Measurements from ENCODE around the gene ZNF462.

GRCh38 chr9:106862821-106863720 is at the start of gene ZNF462:
- no peak for TF ChIP-seq ZNF34 (CRISPR knock-in tag; IDR thresholded peaks at IDR 0.05; ENCODE audit: borderline replicate concordance)
- TF ChIP-seq STAT6 (CRISPR knock-in tag; IDR thresholded peaks at IDR 0.05; ENCODE audit: borderline replicate concordance) = no peak
- no peak for TF ChIP-seq POLR2AphosphoS5 (IDR thresholded peaks at IDR 0.05; ENCODE audit: low read depth, low read length)
- no peak for TF ChIP-seq EP300 (IDR thresholded peaks at IDR 0.05; ENCODE audit: low read depth in 2 of 2, low read length in 2 of 2)
- no peak for TF ChIP-seq EP300 (CRISPR knock-in tag; IDR thresholded peaks at IDR 0.05; ENCODE audit: borderline replicate concordance)
- TF ChIP-seq ELF4 (CRISPR knock-in tag; IDR thresholded peaks at IDR 0.05; ENCODE audit: borderline replicate concordance) = no peak
- TF ChIP-seq CEBPB (IDR thresholded peaks at IDR 0.05; ENCODE audit: borderline replicate concordance, low read depth, low read length) = no peak
- TF ChIP-seq SIN3A (IDR thresholded peaks at IDR 0.05; ENCODE audit: borderline replicate concordance, low read depth, low read length) = no peak
- TF ChIP-seq ZNF839 (CRISPR knock-in tag; IDR thresholded peaks at IDR 0.05; ENCODE audit: borderline replicate concordance) = no peak
- no peak for TF ChIP-seq SIX1 (CRISPR knock-in tag; IDR thresholded peaks at IDR 0.05; ENCODE audit: borderline replicate concordance)
- TF ChIP-seq, protein P1, sequence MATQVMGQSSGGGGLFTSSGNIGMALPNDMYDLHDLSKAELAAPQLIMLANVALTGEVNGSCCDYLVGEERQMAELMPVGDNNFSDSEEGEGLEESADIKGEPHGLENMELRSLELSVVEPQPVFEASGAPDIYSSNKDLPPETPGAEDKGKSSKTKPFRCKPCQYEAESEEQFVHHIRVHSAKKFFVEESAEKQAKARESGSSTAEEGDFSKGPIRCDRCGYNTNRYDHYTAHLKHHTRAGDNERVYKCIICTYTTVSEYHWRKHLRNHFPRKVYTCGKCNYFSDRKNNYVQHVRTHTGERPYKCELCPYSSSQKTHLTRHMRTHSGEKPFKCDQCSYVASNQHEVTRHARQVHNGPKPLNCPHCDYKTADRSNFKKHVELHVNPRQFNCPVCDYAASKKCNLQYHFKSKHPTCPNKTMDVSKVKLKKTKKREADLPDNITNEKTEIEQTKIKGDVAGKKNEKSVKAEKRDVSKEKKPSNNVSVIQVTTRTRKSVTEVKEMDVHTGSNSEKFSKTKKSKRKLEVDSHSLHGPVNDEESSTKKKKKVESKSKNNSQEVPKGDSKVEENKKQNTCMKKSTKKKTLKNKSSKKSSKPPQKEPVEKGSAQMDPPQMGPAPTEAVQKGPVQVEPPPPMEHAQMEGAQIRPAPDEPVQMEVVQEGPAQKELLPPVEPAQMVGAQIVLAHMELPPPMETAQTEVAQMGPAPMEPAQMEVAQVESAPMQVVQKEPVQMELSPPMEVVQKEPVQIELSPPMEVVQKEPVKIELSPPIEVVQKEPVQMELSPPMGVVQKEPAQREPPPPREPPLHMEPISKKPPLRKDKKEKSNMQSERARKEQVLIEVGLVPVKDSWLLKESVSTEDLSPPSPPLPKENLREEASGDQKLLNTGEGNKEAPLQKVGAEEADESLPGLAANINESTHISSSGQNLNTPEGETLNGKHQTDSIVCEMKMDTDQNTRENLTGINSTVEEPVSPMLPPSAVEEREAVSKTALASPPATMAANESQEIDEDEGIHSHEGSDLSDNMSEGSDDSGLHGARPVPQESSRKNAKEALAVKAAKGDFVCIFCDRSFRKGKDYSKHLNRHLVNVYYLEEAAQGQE (IDR thresholded peaks at IDR 0.05; ENCODE audit: borderline replicate concordance in 1 of 2, low read depth in 1 of 2, low read length in 2 of 2) = no peak
- no peak for TF ChIP-seq CBFB (CRISPR knock-in tag; IDR thresholded peaks at IDR 0.05)
- TF ChIP-seq, protein P2, sequence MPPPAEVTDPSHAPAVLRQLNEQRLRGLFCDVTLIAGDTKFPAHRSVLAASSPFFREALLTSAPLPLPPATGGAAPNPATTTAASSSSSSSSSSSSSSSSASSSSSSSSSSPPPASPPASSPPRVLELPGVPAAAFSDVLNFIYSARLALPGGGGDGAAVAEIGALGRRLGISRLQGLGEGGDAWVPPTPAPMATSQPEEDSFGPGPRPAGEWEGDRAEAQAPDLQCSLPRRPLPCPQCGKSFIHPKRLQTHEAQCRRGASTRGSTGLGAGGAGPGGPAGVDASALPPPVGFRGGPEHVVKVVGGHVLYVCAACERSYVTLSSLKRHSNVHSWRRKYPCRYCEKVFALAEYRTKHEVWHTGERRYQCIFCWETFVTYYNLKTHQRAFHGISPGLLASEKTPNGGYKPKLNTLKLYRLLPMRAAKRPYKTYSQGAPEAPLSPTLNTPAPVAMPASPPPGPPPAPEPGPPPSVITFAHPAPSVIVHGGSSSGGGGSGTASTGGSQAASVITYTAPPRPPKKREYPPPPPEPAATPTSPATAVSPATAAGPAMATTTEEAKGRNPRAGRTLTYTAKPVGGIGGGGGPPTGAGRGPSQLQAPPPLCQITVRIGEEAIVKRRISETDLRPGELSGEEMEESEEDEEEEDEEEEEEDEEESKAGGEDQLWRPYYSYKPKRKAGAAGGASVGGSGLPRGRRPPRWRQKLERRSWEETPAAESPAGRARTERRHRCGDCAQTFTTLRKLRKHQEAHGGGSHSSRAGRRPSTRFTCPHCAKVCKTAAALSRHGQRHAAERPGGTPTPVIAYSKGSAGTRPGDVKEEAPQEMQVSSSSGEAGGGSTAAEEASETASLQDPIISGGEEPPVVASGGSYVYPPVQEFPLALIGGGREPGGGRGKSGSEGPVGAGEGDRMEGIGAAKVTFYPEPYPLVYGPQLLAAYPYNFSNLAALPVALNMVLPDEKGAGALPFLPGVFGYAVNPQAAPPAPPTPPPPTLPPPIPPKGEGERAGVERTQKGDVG (CRISPR knock-in tag; IDR thresholded peaks at IDR 0.05; ENCODE audit: borderline replicate concordance) = no peak
- TF ChIP-seq HMG20A (CRISPR knock-in tag; IDR thresholded peaks at IDR 0.05; ENCODE audit: borderline replicate concordance) = no peak
- no peak for TF ChIP-seq ZNF430 (CRISPR knock-in tag; IDR thresholded peaks at IDR 0.05)
